Esophagus squamous epithelium (tissue), 5 donors: ENCODE measurements around the gene ATP13A4. TPM values are rescaled to one million over a fixed set of nuclear protein-coding genes. Genes with fewer than 3 reads are reported as not detected.

Source experiments
- DNase-seq: peaks from one replicate; lab custom pipeline; 2025; lab: John Stamatoyannopoulos, UW
- H3K27ac ChIP-seq, 4 donors: fragments of 200-600 bp; sonication (generic); one replicate each; pipeline ENCODE4 v1.5.1; 2016 to 2019; ENCODE audit warnings: mild to moderate bottlenecking in 1 of 4
- H3K27me3 ChIP-seq, 4 donors: fragments of 200-600 bp; sonication (generic); 1 replicate in 3 of 4; 2 replicates in 1 of 4; pipeline versions ENCODE4 v1.5.1 to v1.6.0; 2017 to 2021; ENCODE audit warnings: antibody characterized with exemption in 1 of 4
- H3K36me3 ChIP-seq, 3 donors: fragments of 200-600 bp; sonication (generic); one replicate each; pipeline ENCODE4 v1.5.1; 2016 to 2019
- H3K4me1 ChIP-seq, 3 donors: fragments of 200-600 bp; sonication (generic); one replicate each; pipeline ENCODE4 v1.5.1; 2017 to 2019
- H3K4me3 ChIP-seq, 4 donors: fragments of 200-600 bp; sonication (generic); 1 replicate in 3 of 4; 2 replicates in 1 of 4; pipeline ENCODE4 v1.5.1; 2016 to 2019; ENCODE audit warnings: mild to moderate bottlenecking in 2 of 4, moderate library complexity in 1 of 4
- H3K9me3 ChIP-seq, 3 donors: fragments of 200-600 bp; sonication (generic); one replicate each; pipeline ENCODE4 v1.5.1; 2016 to 2019
- POLR2A ChIP-seq, 4 donors: fragments of 450-650 bp; IDR thresholded peaks; one replicate each; pipeline ENCODE4 v1.6.1; 2017; ENCODE audit warnings: antibody characterized with exemption in 4 of 4, mild to moderate bottlenecking in 4 of 4, moderate library complexity in 3 of 4
- WGBS, 2 donors: methylation state at CpG; one replicate each; pipeline ENCODE4 v1.1.5; 2018; 5-methylcytosine and 5-hydroxymethylcytosine counted together
- intact Hi-C: fragments of 100-400 bp; cut with DNase I; formaldehyde crosslinking; loops from one replicate; pipeline ENCODE4 v1.15.0; 2022
- total RNA-seq, 4 donors: library from RNA; depleted of rRNA; stranded (reverse); fragments of >200 nt; gene quantifications; one replicate each; pipeline ENCODE4 v1.1.0, GENCODE V29; 2016
- TF ChIP-seq, protein P1 (sequence below), 6 experiments: fragments of 450-650 bp in 4 of 6; fragments of 200-600 bp in 2 of 6; sonication (generic) in 2 of 6; IDR thresholded peaks; one replicate each; pipeline ENCODE4 v1.5.1; 2016 to 2019; ENCODE audit warnings: antibody characterized with exemption in 6 of 6, mild to moderate bottlenecking in 4 of 6, moderate library complexity in 4 of 6
- donor health status: DM: yes; HTN: yes; CAD: no.

The ATP13A4 gene
- total RNA-seq, 4 donors from 2014 or later = 24.9 to 59.8 (median 40.5) TPM

DNA sequence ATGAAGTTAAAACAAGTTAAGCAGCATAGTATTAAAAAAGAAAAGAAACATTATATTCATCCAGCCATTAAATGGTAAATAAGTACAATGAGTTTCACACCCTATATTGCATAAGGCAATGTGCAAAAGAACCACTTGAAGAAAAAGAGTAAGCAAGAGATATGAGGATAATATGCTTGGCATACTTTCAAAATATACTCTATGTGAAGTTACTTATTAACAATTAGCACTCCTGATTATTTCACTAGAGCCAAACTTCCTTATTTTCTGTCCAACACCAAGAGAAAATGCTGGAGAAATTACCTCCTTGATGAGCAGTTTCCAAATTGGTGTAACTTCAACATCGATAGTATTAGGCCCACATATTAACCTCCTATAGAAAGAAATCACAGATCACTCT, 63.7 kb downstream of the ATP13A4 start:
- H3K36me3 ChIP-seq = no peaks in the 10 kb centered on the region
- no peak overlapping the region for H3K4me3 ChIP-seq
- H3K4me1 ChIP-seq = peaks cover 0 to 11% (median 0%) of the 10 kb centered on the region in 3 donors
- H3K27me3 ChIP-seq = no peaks in the 10 kb centered on the region
- no peak for DNase-seq
- TF ChIP-seq, protein P1, sequence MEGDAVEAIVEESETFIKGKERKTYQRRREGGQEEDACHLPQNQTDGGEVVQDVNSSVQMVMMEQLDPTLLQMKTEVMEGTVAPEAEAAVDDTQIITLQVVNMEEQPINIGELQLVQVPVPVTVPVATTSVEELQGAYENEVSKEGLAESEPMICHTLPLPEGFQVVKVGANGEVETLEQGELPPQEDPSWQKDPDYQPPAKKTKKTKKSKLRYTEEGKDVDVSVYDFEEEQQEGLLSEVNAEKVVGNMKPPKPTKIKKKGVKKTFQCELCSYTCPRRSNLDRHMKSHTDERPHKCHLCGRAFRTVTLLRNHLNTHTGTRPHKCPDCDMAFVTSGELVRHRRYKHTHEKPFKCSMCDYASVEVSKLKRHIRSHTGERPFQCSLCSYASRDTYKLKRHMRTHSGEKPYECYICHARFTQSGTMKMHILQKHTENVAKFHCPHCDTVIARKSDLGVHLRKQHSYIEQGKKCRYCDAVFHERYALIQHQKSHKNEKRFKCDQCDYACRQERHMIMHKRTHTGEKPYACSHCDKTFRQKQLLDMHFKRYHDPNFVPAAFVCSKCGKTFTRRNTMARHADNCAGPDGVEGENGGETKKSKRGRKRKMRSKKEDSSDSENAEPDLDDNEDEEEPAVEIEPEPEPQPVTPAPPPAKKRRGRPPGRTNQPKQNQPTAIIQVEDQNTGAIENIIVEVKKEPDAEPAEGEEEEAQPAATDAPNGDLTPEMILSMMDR (IDR thresholded peaks at IDR 0.05) = no peak
- no peak for TF ChIP-seq POLR2A (IDR thresholded peaks at IDR 0.05)
- no peaks in the 10 kb centered on the region for H3K9me3 ChIP-seq
- H3K27ac ChIP-seq = peak overlapping the region in 2 of 4 donors; percentile 42 to 59
- intact Hi-C loops = no loop called here
- WGBS, 2 donors = 89 to 92% methylated on average over 1 of the region's 1 CpG

DNA sequence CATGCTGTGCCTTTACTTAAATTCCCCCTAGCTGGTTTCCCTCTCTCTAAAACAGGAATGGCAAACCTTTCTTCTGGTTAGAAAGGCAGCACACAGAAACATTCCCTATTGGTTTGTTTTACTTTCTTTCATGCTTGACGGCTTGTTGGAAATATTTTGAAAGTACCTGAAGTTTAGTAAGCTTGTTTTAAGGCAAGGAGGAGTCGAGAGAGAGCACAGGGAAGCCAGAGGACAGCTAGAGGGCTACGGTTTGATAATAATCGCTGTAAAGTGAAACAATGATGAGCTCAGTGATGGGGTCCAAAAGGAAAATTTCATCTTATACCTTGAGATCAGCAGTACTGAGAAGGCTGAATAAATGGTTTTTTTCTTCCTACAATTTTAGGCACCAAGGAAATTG, 64.1 kb downstream of the ATP13A4 start:
- Histone ChIP-seq H3K4me1 (peaks cover 0 to 11% (median 0%) of the 10 kb centered on the region in 3 donors), H3K27ac (peak overlapping the region in 3 of 4 donors; percentile 14 to 59 (median 42)), H3K4me3 (no peak overlapping the region), H3K9me3 (no peaks in the 10 kb centered on the region), H3K27me3 (no peaks in the 10 kb centered on the region), H3K36me3 (no peaks in the 10 kb centered on the region)
- intact Hi-C loops = no loop called here
- TF ChIP-seq, protein P1 (IDR thresholded peaks at IDR 0.05) = no peak
- DNase-seq = no peak
- 48 to 56% methylated on average over 4 of the region's 4 CpGs for WGBS, 2 donors

DNA sequence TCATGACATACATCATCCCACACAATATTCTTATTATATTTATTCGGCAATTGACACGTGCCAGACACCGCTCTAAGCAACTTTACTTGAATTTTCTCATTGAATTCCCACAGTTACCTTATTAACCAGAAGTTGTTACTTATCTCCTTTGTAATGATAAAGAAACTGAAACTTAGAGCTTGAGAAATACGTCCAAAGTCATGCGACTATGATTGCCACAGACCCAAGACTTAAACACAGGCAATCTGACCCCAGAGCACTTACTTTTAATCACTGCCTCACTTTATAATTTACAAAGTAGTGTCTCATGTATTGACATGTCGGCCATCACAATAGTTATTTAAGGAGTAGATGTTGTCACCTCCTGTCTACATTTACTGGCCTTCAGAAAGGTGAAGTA, 64.7 kb downstream of the ATP13A4 start:
- DNase-seq = no peak
- Histone ChIP-seq H3K9me3 (no peaks in the 10 kb centered on the region), H3K4me1 (peaks cover 0 to 11% (median 0%) of the 10 kb centered on the region in 3 donors), H3K27me3 (no peaks in the 10 kb centered on the region), H3K27ac (peak overlapping the region in 2 of 4 donors; percentile 42 to 59), H3K4me3 (no peak overlapping the region), H3K36me3 (no peaks in the 10 kb centered on the region)
- no peak for TF ChIP-seq POLR2A (IDR thresholded peaks at IDR 0.05)
- TF ChIP-seq, protein P1 (IDR thresholded peaks at IDR 0.05) = no peak
- intact Hi-C loops = no loop called here
- 77 to 87% methylated on average over 6 of the region's 6 CpGs for WGBS, 2 donors

DNA sequence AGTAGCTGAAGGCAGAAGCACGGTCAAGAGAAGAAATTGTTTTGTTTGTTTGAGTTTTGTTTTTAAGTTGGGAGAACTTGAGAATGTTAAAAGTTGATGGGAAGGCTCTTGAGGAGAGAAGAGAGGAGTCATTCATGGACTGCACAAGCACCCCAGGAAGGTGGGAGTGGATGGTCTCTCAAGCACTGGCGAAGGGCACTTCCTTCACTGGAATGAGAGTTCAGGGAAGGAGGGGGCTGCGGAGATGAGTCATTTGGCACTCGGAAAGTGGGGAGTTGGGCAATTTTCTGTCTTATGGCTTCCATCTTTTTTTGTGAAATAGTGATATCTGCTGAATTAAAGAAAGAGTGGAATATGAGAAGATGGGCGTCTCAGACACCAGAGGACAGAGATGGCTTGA, 66.0 kb downstream of the ATP13A4 start:
- TF ChIP-seq POLR2A (IDR thresholded peaks at IDR 0.05) = no peak
- TF ChIP-seq, protein P1 (IDR thresholded peaks at IDR 0.05) = no peak
- 89 to 91% methylated on average over 5 of the region's 5 CpGs for WGBS, 2 donors
- H3K9me3 ChIP-seq = no peaks in the 10 kb centered on the region
- H3K4me1 ChIP-seq = peaks cover 0 to 11% (median 0%) of the 10 kb centered on the region in 3 donors
- H3K4me3 ChIP-seq = no peak overlapping the region
- no peak for DNase-seq
- H3K27ac ChIP-seq = no peak overlapping the region
- no peaks in the 10 kb centered on the region for H3K27me3 ChIP-seq
- no peaks in the 10 kb centered on the region for H3K36me3 ChIP-seq
- intact Hi-C loops = no loop called here

DNA sequence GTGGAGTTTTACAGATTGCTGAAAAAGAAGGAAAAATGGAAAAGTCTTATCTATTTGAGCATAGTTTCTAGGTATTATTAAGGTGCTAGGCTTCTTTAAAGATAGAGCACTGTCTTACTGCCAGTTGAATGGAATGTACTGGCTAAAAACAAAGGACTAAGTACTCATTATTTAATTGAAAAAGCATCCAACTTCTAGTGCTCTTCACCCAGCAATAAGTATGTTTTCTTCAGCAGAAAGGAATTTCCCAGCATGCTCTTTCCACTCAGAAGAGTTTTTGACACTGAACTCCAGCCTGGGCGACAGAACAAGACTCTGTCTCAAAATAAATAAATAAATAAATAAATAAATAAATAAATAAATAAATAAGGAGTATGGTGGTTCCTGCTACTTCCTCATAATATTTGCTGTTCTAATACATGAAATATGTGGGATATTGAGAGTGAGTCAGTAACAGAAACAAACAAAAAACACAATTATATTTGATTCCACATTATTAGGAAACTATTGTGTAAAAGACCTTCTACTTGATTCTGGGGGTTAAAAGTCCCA, 70.6 kb downstream of the ATP13A4 start:
- no peaks in the 10 kb centered on the region for H3K9me3 ChIP-seq
- H3K36me3 ChIP-seq = no peaks in the 10 kb centered on the region
- intact Hi-C loops = no loop called here
- H3K27me3 ChIP-seq = no peaks in the 10 kb centered on the region
- no peak overlapping the region for H3K4me3 ChIP-seq
- WGBS, 2 donors = 22 to 29% methylated on average over 1 of the region's 1 CpG
- TF ChIP-seq, protein P1 (IDR thresholded peaks at IDR 0.05) = no peak
- TF ChIP-seq POLR2A (IDR thresholded peaks at IDR 0.05) = no peak
- DNase-seq = no peak
- H3K27ac ChIP-seq = no peak overlapping the region
- H3K4me1 ChIP-seq = no peaks in the 10 kb centered on the region
